PC-3 (cell line): ENCODE data around the gene CEP131.

Experiments used
- EZH2 ChIP-seq: fragments of 300-600 bp; sonication (generic); IDR thresholded peaks from one replicate; pipeline ENCODE4 v1.6.1; 2017; ENCODE audit warnings: antibody characterized with exemption, mild to moderate bottlenecking, low read length; ENCODE audit not compliant: unreplicated experiment
- EZH2phosphoT487 ChIP-seq: fragments of 300-600 bp; sonication (generic); IDR thresholded peaks from 2 replicates; pipeline ENCODE4 v1.6.1; 2018; ENCODE audit warnings: mild to moderate bottlenecking, antibody characterized with exemption, low read length, borderline replicate concordance

DNA sequence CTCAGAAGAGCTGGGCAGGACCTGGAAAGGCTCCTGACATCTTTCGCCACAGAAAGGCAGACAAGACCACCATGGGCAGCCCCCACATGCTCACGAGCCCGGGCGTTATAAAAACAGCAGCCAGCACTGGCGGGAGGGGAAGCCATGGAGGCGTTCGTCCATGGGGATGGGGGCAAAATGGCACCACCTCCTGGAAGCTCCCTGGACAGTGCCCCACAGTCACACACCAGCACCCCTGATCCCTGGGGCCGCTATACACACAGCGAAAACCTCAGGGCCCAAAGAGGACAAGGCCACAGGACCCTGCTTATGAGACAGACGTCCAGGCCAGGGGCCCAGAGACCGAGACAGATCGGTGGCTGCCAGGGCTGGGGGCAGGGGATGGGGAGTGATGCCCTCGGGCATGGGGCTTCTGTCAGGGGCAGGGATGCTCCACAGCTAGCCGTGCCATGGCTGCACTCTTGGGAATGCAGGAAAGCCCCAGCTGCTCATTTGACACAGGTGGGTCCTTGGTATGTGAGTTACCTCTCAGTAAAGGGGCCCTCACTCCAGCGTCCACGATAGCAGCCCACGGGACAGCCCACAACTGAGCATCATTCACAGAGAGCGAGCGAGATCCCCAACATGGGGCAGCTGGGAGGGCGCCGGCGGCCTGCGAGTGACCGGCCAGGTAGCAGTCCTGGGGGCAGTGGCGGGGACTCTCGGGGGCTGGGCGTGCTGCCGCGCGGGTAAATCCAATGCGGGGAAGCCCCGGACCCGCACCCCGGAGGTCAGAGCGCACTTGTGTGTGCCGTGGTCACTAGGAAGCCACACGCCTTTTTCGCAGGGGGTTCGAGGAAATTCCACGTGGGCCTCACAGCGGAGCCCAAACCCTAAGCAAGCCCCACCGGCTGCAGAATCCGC is 63.8 kb downstream of the CEP131 start:
- TF ChIP-seq EZH2phosphoT487 = no peak
- TF ChIP-seq EZH2 = no peak
